C4-2B (cell line): ENCODE measurements around the gene SLC23A2.

Experiments used
- ZFX ChIP-seq: fragments of 450-650 bp; IDR thresholded peaks from 2 replicates; pipeline ENCODE4 v1.6.1; 2017
- TF ChIP-seq, protein P1 (sequence below): fragments of 450-650 bp; conservative IDR thresholded peaks from 2 replicates; pipeline ENCODE4 v1.5.1; 2017; ENCODE audit warnings: mild to moderate bottlenecking

DNA sequence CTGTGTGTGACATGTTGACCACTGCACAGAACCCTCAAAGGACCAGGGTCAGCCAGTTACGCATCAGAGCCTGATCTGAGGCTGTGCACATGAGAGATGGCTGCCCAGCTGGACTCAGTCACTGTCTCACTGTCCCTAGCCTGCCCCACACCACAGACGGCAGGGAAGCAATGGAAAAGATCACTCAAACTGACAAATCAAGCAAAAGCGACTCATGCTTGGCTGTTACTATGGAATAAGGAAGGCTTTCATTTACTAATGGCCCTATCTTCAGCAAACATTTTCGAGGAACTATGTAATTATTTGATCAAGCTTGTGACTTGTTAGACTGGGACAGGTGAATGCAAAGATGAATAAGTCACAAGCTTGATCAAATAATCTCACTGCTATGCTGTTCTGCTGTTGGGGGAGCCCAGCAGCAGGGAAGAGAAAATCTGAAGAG is 137.0 kb downstream of the SLC23A2 start:
- TF ChIP-seq, protein P1, sequence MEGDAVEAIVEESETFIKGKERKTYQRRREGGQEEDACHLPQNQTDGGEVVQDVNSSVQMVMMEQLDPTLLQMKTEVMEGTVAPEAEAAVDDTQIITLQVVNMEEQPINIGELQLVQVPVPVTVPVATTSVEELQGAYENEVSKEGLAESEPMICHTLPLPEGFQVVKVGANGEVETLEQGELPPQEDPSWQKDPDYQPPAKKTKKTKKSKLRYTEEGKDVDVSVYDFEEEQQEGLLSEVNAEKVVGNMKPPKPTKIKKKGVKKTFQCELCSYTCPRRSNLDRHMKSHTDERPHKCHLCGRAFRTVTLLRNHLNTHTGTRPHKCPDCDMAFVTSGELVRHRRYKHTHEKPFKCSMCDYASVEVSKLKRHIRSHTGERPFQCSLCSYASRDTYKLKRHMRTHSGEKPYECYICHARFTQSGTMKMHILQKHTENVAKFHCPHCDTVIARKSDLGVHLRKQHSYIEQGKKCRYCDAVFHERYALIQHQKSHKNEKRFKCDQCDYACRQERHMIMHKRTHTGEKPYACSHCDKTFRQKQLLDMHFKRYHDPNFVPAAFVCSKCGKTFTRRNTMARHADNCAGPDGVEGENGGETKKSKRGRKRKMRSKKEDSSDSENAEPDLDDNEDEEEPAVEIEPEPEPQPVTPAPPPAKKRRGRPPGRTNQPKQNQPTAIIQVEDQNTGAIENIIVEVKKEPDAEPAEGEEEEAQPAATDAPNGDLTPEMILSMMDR, result no peak
- no peak for TF ChIP-seq ZFX
